C4-2B (cell line): Measurements from ENCODE around the gene SEPTIN12.

Source experiments
- ZFX ChIP-seq: fragments of 450-650 bp; IDR thresholded peaks from 2 replicates; pipeline ENCODE4 v1.6.1; 2017
- TF ChIP-seq, protein P1 (sequence below): fragments of 450-650 bp; conservative IDR thresholded peaks from 2 replicates; pipeline ENCODE4 v1.5.1; 2017; ENCODE audit warnings: mild to moderate bottlenecking

DNA sequence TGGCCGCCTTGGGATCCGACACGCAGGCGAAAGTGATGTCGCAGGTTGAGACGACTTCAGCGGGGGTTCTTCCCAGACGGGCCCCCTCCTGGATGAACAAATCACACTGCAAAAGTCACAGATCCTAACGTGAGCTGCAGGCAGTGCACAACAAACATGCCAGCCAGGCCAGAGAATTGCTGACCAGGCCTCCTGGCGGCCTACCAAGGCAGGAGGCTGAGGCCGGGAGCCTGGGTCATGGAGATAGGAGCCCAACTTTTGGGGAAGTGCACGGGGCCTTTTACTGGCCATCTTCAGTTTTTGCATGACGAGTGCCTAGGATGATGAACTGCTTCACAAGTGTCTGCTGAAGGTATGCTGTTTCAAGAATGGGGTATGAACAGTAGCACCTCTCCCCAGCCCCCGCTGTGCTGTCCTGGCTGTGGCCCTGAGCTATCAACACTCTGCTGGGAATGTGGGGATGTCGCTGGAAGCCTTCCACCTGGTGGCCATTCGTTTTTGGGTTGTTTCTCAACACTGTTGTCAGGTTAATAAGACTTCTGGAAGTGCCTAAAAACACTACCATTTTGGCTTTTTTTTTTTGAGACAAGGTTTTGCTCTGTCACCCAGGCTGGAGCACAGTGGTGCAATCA is 26.5 kb upstream of the SEPTIN12 start:
- TF ChIP-seq, protein P1, sequence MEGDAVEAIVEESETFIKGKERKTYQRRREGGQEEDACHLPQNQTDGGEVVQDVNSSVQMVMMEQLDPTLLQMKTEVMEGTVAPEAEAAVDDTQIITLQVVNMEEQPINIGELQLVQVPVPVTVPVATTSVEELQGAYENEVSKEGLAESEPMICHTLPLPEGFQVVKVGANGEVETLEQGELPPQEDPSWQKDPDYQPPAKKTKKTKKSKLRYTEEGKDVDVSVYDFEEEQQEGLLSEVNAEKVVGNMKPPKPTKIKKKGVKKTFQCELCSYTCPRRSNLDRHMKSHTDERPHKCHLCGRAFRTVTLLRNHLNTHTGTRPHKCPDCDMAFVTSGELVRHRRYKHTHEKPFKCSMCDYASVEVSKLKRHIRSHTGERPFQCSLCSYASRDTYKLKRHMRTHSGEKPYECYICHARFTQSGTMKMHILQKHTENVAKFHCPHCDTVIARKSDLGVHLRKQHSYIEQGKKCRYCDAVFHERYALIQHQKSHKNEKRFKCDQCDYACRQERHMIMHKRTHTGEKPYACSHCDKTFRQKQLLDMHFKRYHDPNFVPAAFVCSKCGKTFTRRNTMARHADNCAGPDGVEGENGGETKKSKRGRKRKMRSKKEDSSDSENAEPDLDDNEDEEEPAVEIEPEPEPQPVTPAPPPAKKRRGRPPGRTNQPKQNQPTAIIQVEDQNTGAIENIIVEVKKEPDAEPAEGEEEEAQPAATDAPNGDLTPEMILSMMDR, result no peak
- no peak for TF ChIP-seq ZFX
